OCI-LY7 (cell line): ENCODE measurements around the gene ITGB3. TPM values are rescaled to one million over a fixed set of nuclear protein-coding genes. Genes with fewer than 3 reads are reported as not detected.

Experiments
- BruUV-seq: library from RNA; stranded (reverse); fragments of 400-500 nt; replicated peaks from 2 replicates; lab custom pipeline; 2021; lab: Mats Ljungman, UMichigan
- CTCF ChIA-PET: fragments of 300-600 bp; sonication (Branson Sonifier 250); formaldehyde crosslinking; loops from one replicate; lab custom pipeline; 2022; ENCODE audit warnings: antibody characterized with exemption; ENCODE audit not compliant: unreplicated experiment; lab: Charles Lee
- POLR2A ChIA-PET: fragments of 300-600 bp; sonication (Branson Sonifier 250); formaldehyde crosslinking; loops from one replicate; lab custom pipeline; 2022; ENCODE audit warnings: antibody characterized with exemption; lab: Charles Lee
- DNase-seq: peaks from one replicate; pipeline ENCODE4 v3.0.0-alpha.2; 2015; ENCODE audit warnings: low spot score
- H2AFZ ChIP-seq: fragments of 200-600 bp; sonication (generic), shearing (Covaris generic); 2 replicates; pipeline ENCODE4 v1.6.1; 2014; ENCODE audit warnings: mild to moderate bottlenecking, antibody characterized with exemption, low read length, moderate library complexity
- H3K27ac ChIP-seq: fragments of 200-600 bp; sonication (generic); 2 replicates; pipeline ENCODE4 v1.5.1; 2014; ENCODE audit warnings: mixed run types, low read depth, mild to moderate bottlenecking, moderate library complexity, low read length, inconsistent platforms; ENCODE audit not compliant: poor library complexity, severe bottlenecking
- H3K36me3 ChIP-seq: fragments of 200-600 bp; sonication (generic); 2 replicates; pipeline ENCODE4 v1.6.1; 2014; ENCODE audit warnings: mild to moderate bottlenecking, antibody characterized with exemption, low read length, moderate library complexity, mixed read lengths; ENCODE audit not compliant: insufficient read depth
- H3K4me1 ChIP-seq: fragments of 200-600 bp; sonication (generic); 2 replicates; pipeline ENCODE4 v1.5.1; 2014; ENCODE audit warnings: mild to moderate bottlenecking, low read length; ENCODE audit not compliant: insufficient read depth, poor library complexity, severe bottlenecking
- H3K4me2 ChIP-seq: fragments of 200-600 bp; sonication (generic); 2 replicates; pipeline ENCODE4 v1.6.1; 2014; ENCODE audit warnings: mild to moderate bottlenecking, low read length
- H3K4me3 ChIP-seq: fragments of 200-600 bp; sonication (generic); 2 replicates; pipeline ENCODE4 v1.5.1; 2014; ENCODE audit warnings: mild to moderate bottlenecking, low read depth, low read length; ENCODE audit not compliant: poor library complexity, severe bottlenecking
- H3K79me2 ChIP-seq: fragments of 200-600 bp; sonication (generic); 2 replicates; pipeline ENCODE4 v1.6.1; 2016; ENCODE audit warnings: low read depth, mild to moderate bottlenecking, low read length, moderate library complexity, mixed read lengths; ENCODE audit not compliant: insufficient read depth
- H3K9me2 ChIP-seq: fragments of 200-600 bp; sonication (generic); 2 replicates; pipeline ENCODE4 v1.6.1; 2016; ENCODE audit warnings: mild to moderate bottlenecking, low read length, mixed read lengths; ENCODE audit not compliant: insufficient read depth
- H3K9me3 ChIP-seq: fragments of 200-600 bp; sonication (generic); 2 replicates; pipeline ENCODE4 v1.6.1; 2014; ENCODE audit warnings: mild to moderate bottlenecking, mixed run types, low read length, mixed read lengths
- H4K20me1 ChIP-seq: fragments of 200-600 bp; sonication (generic); 2 replicates; pipeline ENCODE4 v1.6.1; 2014; ENCODE audit warnings: mild to moderate bottlenecking, antibody characterized with exemption, low read length, moderate library complexity, mixed read lengths; ENCODE audit not compliant: insufficient read depth
- EZH2phosphoT487 ChIP-seq: fragments of 200-600 bp; sonication (generic); IDR thresholded peaks from 2 replicates; pipeline ENCODE4 v1.6.1; 2018; ENCODE audit warnings: low read depth, borderline replicate concordance, mild to moderate bottlenecking, mixed run types, antibody characterized with exemption, low read length, moderate library complexity, mixed read lengths
- intact Hi-C: fragments of 100-400 bp; cut with micrococcal nuclease; formaldehyde crosslinking; loops from one replicate; pipeline ENCODE4 v1.10.0; 2022; ENCODE audit not compliant: unreplicated experiment
- total RNA-seq, 2 experiments: library from RNA; depleted of rRNA in 1 of 2; stranded (reverse); fragments of >200 nt in 1 of 2; shearing (Covaris generic) in 1 of 2; gene quantifications; 2 replicates each; pipeline ENCODE4 v1.2.3, GENCODE V29; 2014 to 2022
- TF ChIP-seq, protein P1 (sequence below): fragments of 200-600 bp; sonication (generic); conservative IDR thresholded peaks from 2 replicates; pipeline ENCODE4 v1.5.1; 2014; ENCODE audit warnings: mild to moderate bottlenecking, antibody characterized with exemption, low read length, moderate library complexity, mixed read lengths

Gene ITGB3
- total RNA-seq, 2 experiments from 2014 or later, result not detected

DNA sequence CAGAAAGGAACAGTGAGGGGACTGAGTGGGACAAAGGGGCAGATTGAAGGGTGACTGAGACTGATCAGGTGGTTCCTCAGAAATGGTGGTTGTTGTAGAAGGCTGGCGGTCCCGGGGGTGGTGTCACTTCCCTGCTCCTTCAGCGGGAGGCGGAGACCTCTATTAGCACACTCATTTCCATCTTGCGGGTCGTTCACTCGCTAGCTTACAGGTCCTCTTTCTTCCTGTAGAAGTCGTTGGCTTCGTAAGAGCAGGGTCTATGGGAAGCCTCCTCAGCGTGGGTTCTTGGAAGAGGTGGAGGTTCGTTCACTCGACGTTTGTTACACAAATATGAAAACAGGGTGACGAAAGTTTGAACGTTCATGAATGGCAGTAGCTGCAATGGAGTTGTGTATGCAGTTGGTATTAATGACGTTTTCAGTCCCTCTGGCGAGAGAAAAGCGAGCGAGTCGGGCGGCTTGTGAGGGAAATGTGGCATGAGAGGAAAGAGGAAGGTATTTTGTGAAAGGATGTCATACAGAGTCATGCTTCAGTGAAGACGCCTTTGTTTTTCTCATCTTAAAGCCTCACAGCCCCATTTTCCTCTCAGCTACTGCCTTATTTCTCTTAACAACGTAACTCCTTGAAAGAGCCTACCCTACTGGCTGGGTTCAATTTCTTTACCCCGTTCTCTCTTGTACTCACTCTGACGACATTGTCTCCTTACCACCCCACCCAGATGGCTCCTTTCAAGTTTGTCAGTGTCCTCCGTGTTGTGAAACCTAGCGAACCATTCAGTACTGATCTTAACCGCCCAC, 70.8 kb downstream of the ITGB3 start:
- peaks cover 22% of the 10 kb centered on the region for H3K4me1 ChIP-seq
- no peaks in the 10 kb centered on the region for H3K36me3 ChIP-seq
- BruUV-seq, result no TSS peak
- DNase-seq, result peak; percentile 70
- H3K9me2 ChIP-seq, result no peaks in the 10 kb centered on the region
- H3K4me2 ChIP-seq, result peak overlapping the region; percentile 96
- peak overlapping the region; percentile 95 for H2AFZ ChIP-seq
- POLR2A ChIA-PET, result interaction anchor here (1.2 to 1.4 kb wide), 2 partner anchors 117 to 119 kb away, joined by 3 read pairs; no protein-coding TSS in a partner anchor
- no peaks in the 10 kb centered on the region for H3K79me2 ChIP-seq
- H3K9me3 ChIP-seq, result peaks cover 14% of the 10 kb centered on the region; the same call in 1 of the 2 replicates
- intact Hi-C loops, result no loop called here
- peak overlapping the region; percentile 73 for H3K4me3 ChIP-seq
- H3K27ac ChIP-seq, result peak overlapping the region; percentile 36
- CTCF ChIA-PET, result interaction anchor here (1.0 kb wide), 1 partner anchor 9 kb away, joined by 3 read pairs; no protein-coding TSS in a partner anchor
- TF ChIP-seq EZH2phosphoT487, result no peak
- TF ChIP-seq, protein P1, sequence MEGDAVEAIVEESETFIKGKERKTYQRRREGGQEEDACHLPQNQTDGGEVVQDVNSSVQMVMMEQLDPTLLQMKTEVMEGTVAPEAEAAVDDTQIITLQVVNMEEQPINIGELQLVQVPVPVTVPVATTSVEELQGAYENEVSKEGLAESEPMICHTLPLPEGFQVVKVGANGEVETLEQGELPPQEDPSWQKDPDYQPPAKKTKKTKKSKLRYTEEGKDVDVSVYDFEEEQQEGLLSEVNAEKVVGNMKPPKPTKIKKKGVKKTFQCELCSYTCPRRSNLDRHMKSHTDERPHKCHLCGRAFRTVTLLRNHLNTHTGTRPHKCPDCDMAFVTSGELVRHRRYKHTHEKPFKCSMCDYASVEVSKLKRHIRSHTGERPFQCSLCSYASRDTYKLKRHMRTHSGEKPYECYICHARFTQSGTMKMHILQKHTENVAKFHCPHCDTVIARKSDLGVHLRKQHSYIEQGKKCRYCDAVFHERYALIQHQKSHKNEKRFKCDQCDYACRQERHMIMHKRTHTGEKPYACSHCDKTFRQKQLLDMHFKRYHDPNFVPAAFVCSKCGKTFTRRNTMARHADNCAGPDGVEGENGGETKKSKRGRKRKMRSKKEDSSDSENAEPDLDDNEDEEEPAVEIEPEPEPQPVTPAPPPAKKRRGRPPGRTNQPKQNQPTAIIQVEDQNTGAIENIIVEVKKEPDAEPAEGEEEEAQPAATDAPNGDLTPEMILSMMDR, result no peak
- no peaks in the 10 kb centered on the region for H4K20me1 ChIP-seq

DNA sequence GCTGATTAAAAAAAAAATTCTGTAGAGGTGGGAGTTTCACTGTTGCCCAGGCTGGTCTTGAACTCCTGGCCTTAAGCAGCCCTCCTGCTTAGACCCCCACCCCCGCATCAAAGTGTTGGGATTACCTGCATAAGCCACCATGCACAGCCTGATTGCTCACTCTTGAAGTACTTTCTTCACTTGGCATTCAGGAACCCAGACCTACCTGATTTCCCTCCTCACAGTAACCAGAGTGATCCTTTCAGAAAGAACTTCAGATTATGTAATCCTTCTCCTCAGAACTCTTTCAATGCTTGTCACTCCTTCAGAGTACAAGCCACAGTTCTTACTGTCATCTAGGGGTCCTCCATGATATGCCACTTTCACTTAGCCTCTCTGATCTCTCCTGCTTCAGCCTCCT, 71.5 kb downstream of the ITGB3 start:
- peak overlapping the region; percentile 96 for H3K4me2 ChIP-seq
- no peaks in the 10 kb centered on the region for H4K20me1 ChIP-seq
- CTCF ChIA-PET, result no interaction called here
- TF ChIP-seq EZH2phosphoT487, result no peak
- TF ChIP-seq, protein P1, result no peak
- H3K36me3 ChIP-seq, result no peaks in the 10 kb centered on the region
- BruUV-seq, result no TSS peak
- DNase-seq, result peak; percentile 4
- POLR2A ChIA-PET, result no interaction called here
- H3K9me2 ChIP-seq, result no peaks in the 10 kb centered on the region
- no peaks in the 10 kb centered on the region for H3K79me2 ChIP-seq
- H3K4me3 ChIP-seq, result peak overlapping the region; percentile 73
- peaks cover 11% of the 10 kb centered on the region; the same call in 1 of the 2 replicates for H3K9me3 ChIP-seq
- H2AFZ ChIP-seq, result peak overlapping the region; percentile 95; the same call in 1 of the 2 replicates
- H3K27ac ChIP-seq, result no peak overlapping the region
- peaks cover 22% of the 10 kb centered on the region for H3K4me1 ChIP-seq
- intact Hi-C loops, result no loop called here

DNA sequence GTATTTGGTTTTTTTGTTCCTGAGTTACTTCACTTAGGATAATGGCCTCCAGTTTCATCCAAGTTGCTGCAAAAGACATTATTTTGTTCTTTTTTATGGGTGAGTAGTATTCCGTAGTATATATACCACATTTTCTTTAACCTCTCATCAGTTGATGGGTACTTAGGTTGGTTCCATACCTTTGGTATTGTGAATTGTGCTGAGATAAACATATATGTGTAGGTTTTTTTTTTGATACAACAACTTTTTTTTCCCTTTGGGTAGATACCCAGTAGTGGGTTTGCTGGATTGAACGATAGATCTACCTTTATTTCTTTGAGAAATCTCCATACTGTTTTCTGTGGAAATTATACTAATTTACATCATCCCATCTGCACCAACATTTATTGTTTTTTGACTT, 76.9 kb downstream of the ITGB3 start:
- DNase-seq, result no peak
- no peak overlapping the region for H3K4me3 ChIP-seq
- H3K9me3 ChIP-seq, result 0 out of 2 replicates have a peak, but pooled peaks cover 7% of the 10 kb centered on the region
- no peak for TF ChIP-seq EZH2phosphoT487
- TF ChIP-seq, protein P1, result no peak
- BruUV-seq, result no TSS peak
- CTCF ChIA-PET, result no interaction called here
- H3K4me2 ChIP-seq, result no peak overlapping the region
- H3K27ac ChIP-seq, result no peak overlapping the region
- H3K79me2 ChIP-seq, result no peaks in the 10 kb centered on the region
- no peak overlapping the region for H2AFZ ChIP-seq
- no peaks in the 10 kb centered on the region for H3K4me1 ChIP-seq
- POLR2A ChIA-PET, result no interaction called here
- H4K20me1 ChIP-seq, result no peaks in the 10 kb centered on the region
- intact Hi-C loops, result no loop called here
- no peaks in the 10 kb centered on the region for H3K9me2 ChIP-seq
- H3K36me3 ChIP-seq, result no peaks in the 10 kb centered on the region
